Astrocyte (in vitro differentiated cells and primary cell): Measurements from ENCODE around the gene KCNJ5. TPM values are rescaled to one million over a fixed set of nuclear protein-coding genes. Genes with fewer than 3 reads are reported as not detected.

Experiments used
- DNase-seq: peaks from one replicate; pipeline ENCODE4 v3.0.0-alpha.2; 2010; ENCODE audit warnings: low read depth
- FAIRE-seq: peaks from 2 replicates; lab custom pipeline; 2011; peaks lifted over from hg19 to GRCh38; lab: Jason Lieb, UNC
- H2AFZ ChIP-seq: 2 replicates; pipeline ENCODE4 v1.6.0; 2012; ENCODE audit warnings: low read depth, low read length, inconsistent platforms
- H3K27ac ChIP-seq: 2 replicates; pipeline ENCODE4 v1.5.1; 2011; ENCODE audit warnings: low read depth, low read length, inconsistent platforms
- H3K27me3 ChIP-seq: 2 replicates; pipeline ENCODE4 v1.6.0; 2011; ENCODE audit warnings: low read length, inconsistent platforms; ENCODE audit not compliant: insufficient read depth
- H3K36me3 ChIP-seq: 2 replicates; pipeline ENCODE4 v1.5.1; 2011; ENCODE audit warnings: low read length, inconsistent platforms; ENCODE audit not compliant: insufficient read depth
- H3K4me1 ChIP-seq: 2 replicates; pipeline ENCODE4 v1.5.1; 2011; ENCODE audit warnings: low read length, inconsistent platforms; ENCODE audit not compliant: insufficient read depth
- H3K4me2 ChIP-seq: 2 replicates; pipeline ENCODE4 v1.6.0; 2012; ENCODE audit warnings: low read length, inconsistent platforms
- H3K4me3 ChIP-seq: 2 replicates; pipeline ENCODE4 v1.5.1; 2011; ENCODE audit warnings: low read depth, mild to moderate bottlenecking, low read length, inconsistent platforms; ENCODE audit not compliant: insufficient read depth
- H3K79me2 ChIP-seq: 2 replicates; pipeline ENCODE4 v1.6.0; 2012; ENCODE audit warnings: mild to moderate bottlenecking, low read length, inconsistent platforms; ENCODE audit not compliant: insufficient read depth
- H3K9ac ChIP-seq: 2 replicates; pipeline ENCODE4 v1.6.0; 2012; ENCODE audit warnings: mild to moderate bottlenecking, low read length, inconsistent platforms
- H3K9me3 ChIP-seq: 2 replicates; pipeline ENCODE4 v1.5.1; 2012; ENCODE audit warnings: low read depth, mild to moderate bottlenecking, low read length, inconsistent platforms; ENCODE audit not compliant: insufficient read depth
- H4K20me1 ChIP-seq: 2 replicates; pipeline ENCODE4 v1.6.0; 2012; ENCODE audit warnings: low read length, inconsistent platforms; ENCODE audit not compliant: insufficient read depth
- H3K27ac Mint-ChIP-seq: one replicate; pipeline ENCODE4 v1.8.0; 2021; ENCODE audit warnings: mild to moderate bottlenecking, mixed read lengths; ENCODE audit not compliant: unreplicated experiment
- H3K27me3 Mint-ChIP-seq: one replicate; pipeline ENCODE4 v1.8.0; 2021; ENCODE audit warnings: low read depth, mixed read lengths; ENCODE audit not compliant: unreplicated experiment
- H3K36me3 Mint-ChIP-seq: one replicate; pipeline ENCODE4 v1.8.0; 2021; ENCODE audit warnings: low read depth, mixed read lengths; ENCODE audit not compliant: unreplicated experiment
- H3K4me1 Mint-ChIP-seq: one replicate; pipeline ENCODE4 v1.8.0; 2021; ENCODE audit warnings: low read depth, mixed read lengths; ENCODE audit not compliant: unreplicated experiment
- H3K4me3 Mint-ChIP-seq: one replicate; pipeline ENCODE4 v1.8.0; 2021; ENCODE audit warnings: mild to moderate bottlenecking, moderate library complexity, mixed read lengths; ENCODE audit not compliant: unreplicated experiment
- H3K9me3 Mint-ChIP-seq: one replicate; pipeline ENCODE4 v1.8.0; 2021; ENCODE audit warnings: mild to moderate bottlenecking, mixed read lengths; ENCODE audit not compliant: unreplicated experiment
- CTCF ChIP-seq: IDR thresholded peaks from 2 replicates; pipeline ENCODE4 v1.5.1; 2011; ENCODE audit warnings: low read depth, mild to moderate bottlenecking, inconsistent platforms, low read length, moderate library complexity; ENCODE audit not compliant: insufficient read depth
- EZH2 ChIP-seq: IDR thresholded peaks from 2 replicates; pipeline ENCODE4 v1.6.1; 2012; ENCODE audit warnings: mild to moderate bottlenecking, low read length, inconsistent platforms; ENCODE audit not compliant: insufficient read depth
- total RNA-seq: library from RNA; stranded (reverse); gene quantifications from 2 replicates; pipeline ENCODE4 v1.2.1, GENCODE V29; 2021

Gene KCNJ5
- total RNA-seq, 1 donor from 2014 or later, result 1.4 TPM

GRCh38 chr11:128941110-128941509 is 50.0 kb downstream of the KCNJ5 start:
- no peak overlapping the region for H3K9ac ChIP-seq
- no peak overlapping the region for H3K27ac Mint-ChIP-seq
- no peak for DNase-seq
- peaks cover 50% of the 10 kb centered on the region for H3K27me3 Mint-ChIP-seq
- no peak overlapping the region for H3K4me2 ChIP-seq
- H3K4me3 ChIP-seq, result no peak overlapping the region
- H3K4me1 Mint-ChIP-seq, result peaks cover 11% of the 10 kb centered on the region
- H3K4me3 Mint-ChIP-seq, result no peak overlapping the region
- no peaks in the 10 kb centered on the region for H3K9me3 ChIP-seq
- TF ChIP-seq EZH2, result no peak
- TF ChIP-seq CTCF, result no peak
- H3K27me3 ChIP-seq, result peaks cover 10% of the 10 kb centered on the region
- no peak overlapping the region for H2AFZ ChIP-seq
- H4K20me1 ChIP-seq, result no peaks in the 10 kb centered on the region
- no peaks in the 10 kb centered on the region for H3K4me1 ChIP-seq
- no peak overlapping the region for H3K27ac ChIP-seq
- peaks cover 4% of the 10 kb centered on the region for H3K9me3 Mint-ChIP-seq
- no peaks in the 10 kb centered on the region for H3K79me2 ChIP-seq
- H3K36me3 ChIP-seq, result no peaks in the 10 kb centered on the region
- FAIRE-seq, result no peak
- no peaks in the 10 kb centered on the region for H3K36me3 Mint-ChIP-seq

GRCh38 chr11:128941573-128942271 is 50.6 kb downstream of the KCNJ5 start:
- H3K4me2 ChIP-seq, result no peak overlapping the region
- Mint-ChIP-seq H3K27ac (no peak overlapping the region), H3K36me3 (no peaks in the 10 kb centered on the region), H3K9me3 (peaks cover 4% of the 10 kb centered on the region), H3K27me3 (peaks cover 44% of the 10 kb centered on the region), H3K4me1 (peaks cover 9% of the 10 kb centered on the region), H3K4me3 (no peak overlapping the region)
- no peak overlapping the region for H2AFZ ChIP-seq
- H4K20me1 ChIP-seq, result no peaks in the 10 kb centered on the region
- H3K27me3 ChIP-seq, result peaks cover 10% of the 10 kb centered on the region
- no peak for FAIRE-seq
- no peak overlapping the region for H3K27ac ChIP-seq
- TF ChIP-seq EZH2 (no peak), CTCF (no peak)
- no peaks in the 10 kb centered on the region for H3K4me1 ChIP-seq
- no peak overlapping the region for H3K9ac ChIP-seq
- no peak for DNase-seq
- no peaks in the 10 kb centered on the region for H3K36me3 ChIP-seq
- no peaks in the 10 kb centered on the region for H3K79me2 ChIP-seq
- no peak overlapping the region for H3K4me3 ChIP-seq
- no peaks in the 10 kb centered on the region for H3K9me3 ChIP-seq

GRCh38 chr11:128942272-128942612 is 51.1 kb downstream of the KCNJ5 start:
- peaks cover 44% of the 10 kb centered on the region for H3K27me3 Mint-ChIP-seq
- H3K36me3 ChIP-seq, result no peaks in the 10 kb centered on the region
- DNase-seq, result no peak

More at GRCh38 chr11:128942272-128942612, 51.1 kb downstream of the KCNJ5 start:
- Histone ChIP-seq H3K4me3 (no peak overlapping the region), H2AFZ (no peak overlapping the region), H3K9ac (no peak overlapping the region), H3K27ac (no peak overlapping the region), H4K20me1 (no peaks in the 10 kb centered on the region), H3K4me2 (no peak overlapping the region), H3K79me2 (no peaks in the 10 kb centered on the region), H3K4me1 (no peaks in the 10 kb centered on the region), H3K27me3 (peaks cover 10% of the 10 kb centered on the region), H3K9me3 (no peaks in the 10 kb centered on the region)
- Mint-ChIP-seq H3K4me3 (no peak overlapping the region), H3K4me1 (peaks cover 9% of the 10 kb centered on the region), H3K9me3 (peaks cover 4% of the 10 kb centered on the region), H3K36me3 (no peaks in the 10 kb centered on the region), H3K27ac (no peak overlapping the region)
- no peak for TF ChIP-seq EZH2
- TF ChIP-seq CTCF, result no peak
- FAIRE-seq, result no peak
